ENCODE data around the gene MBTD1. TPM values are rescaled to one million over a fixed set of nuclear protein-coding genes. Genes with fewer than 3 reads are reported as not detected.

Gene MBTD1
- total and polyA plus RNA-seq, 2 experiments from 2014 or later = 3.2 to 24.2 TPM

DNA sequence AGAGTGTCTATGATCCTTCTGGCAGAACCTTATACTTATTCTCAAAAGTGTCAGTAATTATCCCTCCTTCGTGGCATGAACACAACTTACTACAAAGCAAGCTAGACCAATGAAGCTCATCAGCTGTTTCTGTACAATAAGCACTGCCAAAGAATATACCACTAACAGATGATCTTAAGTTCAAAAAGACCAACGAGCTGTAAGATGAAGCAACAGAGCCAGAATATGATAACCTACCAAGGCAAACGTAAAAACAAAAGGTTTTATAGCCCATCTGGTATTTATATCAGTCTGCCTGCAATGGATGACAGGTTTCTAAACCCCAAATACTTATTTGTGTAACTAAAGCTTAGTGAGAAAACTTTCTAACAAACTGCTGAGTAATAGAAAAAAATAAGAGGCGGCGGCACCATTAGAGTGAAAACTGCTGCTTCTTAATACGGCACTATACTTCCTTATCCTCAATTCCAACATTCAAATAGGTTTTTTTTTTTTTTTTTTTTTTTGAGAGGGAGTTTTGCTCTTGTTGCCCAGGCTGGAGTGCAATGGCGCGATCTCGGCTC, 71.5 kb downstream of the MBTD1 start:
- Histone ChIP-seq H3K36me3 (replicated peaks; ENCODE audit: insufficient read depth, low read depth) (no peaks in the 10 kb centered on the region), H3K4me3 (no peak overlapping the region), H3K9me3 (ENCODE audit: low read depth) (no peaks in the 10 kb centered on the region), H3K4me1 (ENCODE audit: insufficient read depth) (no peaks in the 10 kb centered on the region), H2AFZ (no peak overlapping the region), H3K4me2 (no peak overlapping the region), H3K9me2 (replicated peaks; ENCODE audit: insufficient read depth) (no peaks in the 10 kb centered on the region), H3K27me3 (no peaks in the 10 kb centered on the region), H4K20me1 (ENCODE audit: insufficient read depth, poor library complexity, severe bottlenecking) (no peaks in the 10 kb centered on the region), H3K27ac (no peak overlapping the region), H3K79me2 (no peaks in the 10 kb centered on the region)
- peak; percentile 7 for DNase-seq (ENCODE audit: low spot score)
- no peak for TF ChIP-seq EZH2 (IDR thresholded peaks at IDR 0.05; ENCODE audit: borderline replicate concordance)
- no peak for TF ChIP-seq EZH2phosphoT487 (IDR thresholded peaks at IDR 0.05; ENCODE audit: low read depth, severe bottlenecking, unreplicated experiment)
- TF ChIP-seq, protein P1, sequence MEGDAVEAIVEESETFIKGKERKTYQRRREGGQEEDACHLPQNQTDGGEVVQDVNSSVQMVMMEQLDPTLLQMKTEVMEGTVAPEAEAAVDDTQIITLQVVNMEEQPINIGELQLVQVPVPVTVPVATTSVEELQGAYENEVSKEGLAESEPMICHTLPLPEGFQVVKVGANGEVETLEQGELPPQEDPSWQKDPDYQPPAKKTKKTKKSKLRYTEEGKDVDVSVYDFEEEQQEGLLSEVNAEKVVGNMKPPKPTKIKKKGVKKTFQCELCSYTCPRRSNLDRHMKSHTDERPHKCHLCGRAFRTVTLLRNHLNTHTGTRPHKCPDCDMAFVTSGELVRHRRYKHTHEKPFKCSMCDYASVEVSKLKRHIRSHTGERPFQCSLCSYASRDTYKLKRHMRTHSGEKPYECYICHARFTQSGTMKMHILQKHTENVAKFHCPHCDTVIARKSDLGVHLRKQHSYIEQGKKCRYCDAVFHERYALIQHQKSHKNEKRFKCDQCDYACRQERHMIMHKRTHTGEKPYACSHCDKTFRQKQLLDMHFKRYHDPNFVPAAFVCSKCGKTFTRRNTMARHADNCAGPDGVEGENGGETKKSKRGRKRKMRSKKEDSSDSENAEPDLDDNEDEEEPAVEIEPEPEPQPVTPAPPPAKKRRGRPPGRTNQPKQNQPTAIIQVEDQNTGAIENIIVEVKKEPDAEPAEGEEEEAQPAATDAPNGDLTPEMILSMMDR (IDR thresholded peaks at IDR 0.05; ENCODE audit: poor library complexity) = no peak
- 68% methylated on average over 9 of the region's 9 CpGs for WGBS (ENCODE audit: low lambda C conversion rate, missing lambda C conversion rate)

DNA sequence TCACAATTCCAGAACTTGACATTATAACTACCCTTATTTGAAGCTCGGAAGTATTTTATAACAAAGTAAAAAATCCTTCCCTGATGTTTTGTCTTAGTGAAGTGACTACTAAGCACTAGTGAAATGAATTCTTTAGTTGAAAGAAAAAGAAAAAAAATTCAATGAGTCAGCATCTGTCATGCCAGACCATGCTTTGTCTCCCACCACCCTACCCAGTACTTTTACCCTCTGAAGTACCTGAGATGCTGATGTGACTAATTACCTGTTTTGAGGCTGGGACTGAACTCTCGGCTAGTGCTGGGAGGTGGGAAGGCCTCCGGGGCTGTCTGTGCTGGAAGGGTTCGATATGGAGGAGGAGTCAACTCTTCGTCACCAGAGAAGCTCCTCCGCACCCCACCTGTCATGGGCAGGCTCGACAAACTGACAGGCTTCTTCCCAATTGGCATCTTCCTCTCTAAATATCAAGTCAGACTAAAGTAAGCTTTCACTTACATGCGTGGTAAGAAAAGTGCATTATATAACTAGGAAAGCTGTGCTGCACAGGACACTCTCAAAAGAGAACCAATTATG, 74.0 kb downstream of the MBTD1 start:
- TF ChIP-seq EZH2phosphoT487 (IDR thresholded peaks at IDR 0.05; ENCODE audit: low read depth, severe bottlenecking, unreplicated experiment) (no peak), EZH2 (IDR thresholded peaks at IDR 0.05; ENCODE audit: borderline replicate concordance) (no peak)
- TF ChIP-seq, protein P1 (IDR thresholded peaks at IDR 0.05; ENCODE audit: poor library complexity) = no peak
- no peaks in the 10 kb centered on the region for H3K9me3 ChIP-seq (ENCODE audit: low read depth)
- H2AFZ ChIP-seq = no peak overlapping the region
- no peaks in the 10 kb centered on the region for H3K27me3 ChIP-seq
- WGBS (ENCODE audit: low lambda C conversion rate, missing lambda C conversion rate) = 95% methylated on average over 8 of the region's 8 CpGs
- H3K9me2 ChIP-seq (replicated peaks; ENCODE audit: insufficient read depth) = no peaks in the 10 kb centered on the region
- H3K27ac ChIP-seq = no peak overlapping the region
- no peak for DNase-seq (ENCODE audit: low spot score)
- H3K4me3 ChIP-seq = no peak overlapping the region
- H3K4me2 ChIP-seq = no peak overlapping the region
- no peaks in the 10 kb centered on the region for H4K20me1 ChIP-seq (ENCODE audit: insufficient read depth, poor library complexity, severe bottlenecking)
- no peaks in the 10 kb centered on the region for H3K4me1 ChIP-seq (ENCODE audit: insufficient read depth)
- no peaks in the 10 kb centered on the region for H3K36me3 ChIP-seq (replicated peaks; ENCODE audit: insufficient read depth, low read depth)
- H3K79me2 ChIP-seq = no peaks in the 10 kb centered on the region

DNA sequence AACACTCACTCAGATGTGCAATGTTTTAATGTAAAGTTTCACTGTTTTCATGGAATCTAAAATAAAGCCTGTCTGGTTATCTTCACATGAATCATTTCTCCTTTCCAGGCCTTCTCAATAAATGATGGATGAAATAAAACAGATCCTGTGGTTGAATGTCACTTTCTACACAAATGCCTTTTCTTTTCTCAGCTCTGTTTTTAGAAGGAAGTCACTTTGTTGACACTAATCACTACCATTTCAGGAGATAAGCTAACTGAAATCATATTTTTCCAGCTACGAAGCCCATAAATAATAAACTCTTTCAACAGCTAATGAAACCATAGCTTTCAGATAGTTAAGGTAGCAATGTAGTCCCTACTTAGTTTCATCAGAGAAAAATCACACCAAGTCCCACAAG, 75.7 kb downstream of the MBTD1 start:
- no peaks in the 10 kb centered on the region for H3K36me3 ChIP-seq (replicated peaks; ENCODE audit: insufficient read depth, low read depth)
- 64% methylated on average over 1 of the region's 1 CpG for WGBS (ENCODE audit: low lambda C conversion rate, missing lambda C conversion rate)

More for the DNA sequence above, 75.7 kb downstream of the MBTD1 start:
- H3K9me3 ChIP-seq (ENCODE audit: low read depth) = no peaks in the 10 kb centered on the region
- H3K27ac ChIP-seq = no peak overlapping the region
- no peak for TF ChIP-seq EZH2phosphoT487 (IDR thresholded peaks at IDR 0.05; ENCODE audit: low read depth, severe bottlenecking, unreplicated experiment)
- TF ChIP-seq EZH2 (IDR thresholded peaks at IDR 0.05; ENCODE audit: borderline replicate concordance) = no peak
- TF ChIP-seq, protein P1 (IDR thresholded peaks at IDR 0.05; ENCODE audit: poor library complexity) = no peak
- no peaks in the 10 kb centered on the region for H4K20me1 ChIP-seq (ENCODE audit: insufficient read depth, poor library complexity, severe bottlenecking)
- DNase-seq (ENCODE audit: low spot score) = no peak
- no peaks in the 10 kb centered on the region for H3K27me3 ChIP-seq
- H3K4me2 ChIP-seq = no peak overlapping the region
- no peaks in the 10 kb centered on the region for H3K79me2 ChIP-seq
- no peaks in the 10 kb centered on the region for H3K9me2 ChIP-seq (replicated peaks; ENCODE audit: insufficient read depth)
- H3K4me1 ChIP-seq (ENCODE audit: insufficient read depth) = no peaks in the 10 kb centered on the region
- H2AFZ ChIP-seq = no peak overlapping the region
- H3K4me3 ChIP-seq = no peak overlapping the region

Measured in hepatocyte (in vitro differentiated cells).